Esophagus muscularis mucosa (tissue), 3 donors: ENCODE data around the gene RPL4.
"Not testable (repeated sequence)": the region's sequence is repeated elsewhere in the genome, so short reads cannot be mapped to it uniquely, and the experiment has no call there.

Experiments used
- POLR2A ChIP-seq: fragments of 450-650 bp; IDR thresholded peaks from one replicate; pipeline ENCODE4 v1.6.1; 2017; ENCODE audit warnings: antibody characterized with exemption, moderate library complexity, mild to moderate bottlenecking, low read depth
- POLR2AphosphoS5 ChIP-seq, 2 donors: sonication (generic); formaldehyde crosslinking; IDR thresholded peaks; one replicate each; pipeline ENCODE4 v1.6.1; 2017; ENCODE audit warnings: antibody characterized with exemption in 2 of 2
- TF ChIP-seq, protein P1 (sequence below), 3 experiments: fragments of 200-600 bp in 2 of 3; fragments of 450-650 bp in 1 of 3; sonication (generic) in 2 of 3; IDR thresholded peaks; one replicate each; pipeline ENCODE4 v1.5.1; 2017 to 2019; ENCODE audit warnings: antibody characterized with exemption in 3 of 3, mild to moderate bottlenecking in 2 of 3, moderate library complexity in 1 of 3

DNA sequence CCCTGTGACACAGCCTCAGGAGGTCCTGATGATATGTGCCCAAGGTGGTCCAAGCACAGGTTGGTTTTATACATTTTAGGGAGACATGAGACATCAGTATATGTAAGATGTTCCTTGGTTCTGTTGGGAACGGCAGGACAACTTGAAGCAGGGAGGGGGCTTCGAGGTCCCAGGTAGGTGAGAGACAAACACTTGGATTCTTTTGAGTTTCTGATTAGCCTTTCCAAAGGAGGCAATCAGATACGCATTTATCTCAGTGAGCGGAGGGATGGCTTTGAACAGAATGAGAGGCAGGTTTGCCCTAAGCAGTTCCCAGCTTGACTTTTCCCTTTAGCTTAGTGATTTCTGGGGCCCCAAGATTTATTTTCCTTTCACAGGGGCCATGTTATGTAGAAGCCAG, 33.8 kb downstream of the RPL4 start:
- TF ChIP-seq, protein P1, sequence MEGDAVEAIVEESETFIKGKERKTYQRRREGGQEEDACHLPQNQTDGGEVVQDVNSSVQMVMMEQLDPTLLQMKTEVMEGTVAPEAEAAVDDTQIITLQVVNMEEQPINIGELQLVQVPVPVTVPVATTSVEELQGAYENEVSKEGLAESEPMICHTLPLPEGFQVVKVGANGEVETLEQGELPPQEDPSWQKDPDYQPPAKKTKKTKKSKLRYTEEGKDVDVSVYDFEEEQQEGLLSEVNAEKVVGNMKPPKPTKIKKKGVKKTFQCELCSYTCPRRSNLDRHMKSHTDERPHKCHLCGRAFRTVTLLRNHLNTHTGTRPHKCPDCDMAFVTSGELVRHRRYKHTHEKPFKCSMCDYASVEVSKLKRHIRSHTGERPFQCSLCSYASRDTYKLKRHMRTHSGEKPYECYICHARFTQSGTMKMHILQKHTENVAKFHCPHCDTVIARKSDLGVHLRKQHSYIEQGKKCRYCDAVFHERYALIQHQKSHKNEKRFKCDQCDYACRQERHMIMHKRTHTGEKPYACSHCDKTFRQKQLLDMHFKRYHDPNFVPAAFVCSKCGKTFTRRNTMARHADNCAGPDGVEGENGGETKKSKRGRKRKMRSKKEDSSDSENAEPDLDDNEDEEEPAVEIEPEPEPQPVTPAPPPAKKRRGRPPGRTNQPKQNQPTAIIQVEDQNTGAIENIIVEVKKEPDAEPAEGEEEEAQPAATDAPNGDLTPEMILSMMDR (IDR thresholded peaks at IDR 0.05): not testable (repeated sequence)
- TF ChIP-seq POLR2A; POLR2AphosphoS5 (IDR thresholded peaks at IDR 0.05): not testable (repeated sequence)
